Uterus (tissue), 2 donors: Measurements from ENCODE around the gene ABHD3.

Experiments
- CTCF ChIP-seq, 4 experiments: fragments of 200-600 bp in 2 of 4; fragments of 450-650 bp in 2 of 4; sonication (generic) in 2 of 4; IDR thresholded peaks; one replicate each; pipeline ENCODE4 v1.5.1; 2016 to 2019; ENCODE audit warnings: antibody characterized with exemption in 4 of 4, mild to moderate bottlenecking in 2 of 4, moderate library complexity in 1 of 4
- POLR2A ChIP-seq, 2 donors: fragments of 450-650 bp; IDR thresholded peaks; one replicate each; pipeline ENCODE4 v1.6.1; 2016; ENCODE audit warnings: antibody characterized with exemption in 2 of 2, mild to moderate bottlenecking in 1 of 2, moderate library complexity in 1 of 2

GRCh38 chr18:21725201-21725600 lies 20.6 kb upstream of the ABHD3 start:
- TF ChIP-seq POLR2A (IDR thresholded peaks at IDR 0.05) (no peak), CTCF (IDR thresholded peaks at IDR 0.05) (no peak)
